H1 (cell line): ENCODE results near the gene TLR4. TPM values are rescaled to one million over a fixed set of nuclear protein-coding genes. Genes with fewer than 3 reads are reported as not detected.

Experiments used
- CTCF ChIA-PET: fragments of 300-600 bp; sonication (Branson Sonifier 250); formaldehyde crosslinking; loops from one replicate; lab custom pipeline; 2021; ENCODE audit not compliant: partially characterized antibody; lab: Charles Lee
- POLR2A ChIA-PET: fragments of 300-600 bp; sonication (Branson Sonifier 250); formaldehyde crosslinking; loops from one replicate; lab custom pipeline; 2021; ENCODE audit warnings: inconsistent platforms; ENCODE audit not compliant: partially characterized antibody; lab: Charles Lee
- DNase-seq, 2 experiments: peaks; one replicate each; pipeline versions ENCODE4 v3.0.0 to v3.0.0-alpha.2; 2010 to 2022; ENCODE audit warnings: low spot score in 2 of 2, low read depth in 1 of 2, mixed read lengths in 1 of 2
- FAIRE-seq: peaks from 2 replicates; lab custom pipeline; 2011; peaks lifted over from hg19 to GRCh38; lab: Jason Lieb, UNC
- H2AFZ ChIP-seq: 2 replicates; pipeline ENCODE4 v1.8.1; 2012; ENCODE audit warnings: low read length, inconsistent platforms
- H2AK5ac ChIP-seq: 2 replicates; pipeline ENCODE4 v1.6.1; 2013; ENCODE audit warnings: low read depth, low read length
- H2BK120ac ChIP-seq: replicated peaks from 2 replicates; pipeline ENCODE3; 2013; ENCODE audit warnings: low read depth, low read length, inconsistent platforms
- H2BK12ac ChIP-seq: 2 replicates; pipeline ENCODE4 v1.6.1; 2013; ENCODE audit warnings: low read depth, low read length
- H2BK15ac ChIP-seq: 2 replicates; pipeline ENCODE4 v1.6.1; 2013; ENCODE audit warnings: low read length
- H2BK20ac ChIP-seq: 2 replicates; pipeline ENCODE4 v1.6.1; 2013; ENCODE audit warnings: low read length
- H2BK5ac ChIP-seq: 2 replicates; pipeline ENCODE4 v1.6.1; 2013; ENCODE audit warnings: low read depth, low read length
- H3K14ac ChIP-seq: 2 replicates; pipeline ENCODE4 v1.6.1; 2013; ENCODE audit warnings: inconsistent platforms; ENCODE audit not compliant: insufficient read length
- H3K18ac ChIP-seq: 2 replicates; pipeline ENCODE4 v1.6.1; 2013; ENCODE audit warnings: low read length; ENCODE audit errors: extremely low read depth
- H3K23ac ChIP-seq: 2 replicates; pipeline ENCODE4 v1.6.1; 2013; ENCODE audit warnings: inconsistent platforms; ENCODE audit not compliant: insufficient read length
- H3K23me2 ChIP-seq: 2 replicates; pipeline ENCODE4 v1.6.1; 2013; ENCODE audit warnings: low read depth, low read length
- H3K27ac ChIP-seq: 2 replicates; pipeline ENCODE4 v1.6.1; 2011; ENCODE audit warnings: low read depth, low read length, inconsistent platforms
- H3K27me3 ChIP-seq, 4 experiments: replicated peaks in 1 of 4; 1 replicate in 1 of 4; 2 replicates in 3 of 4; pipeline versions ENCODE4 v1.6.1 to v1.8.1; 2011 to 2013; ENCODE audit warnings: low read length in 3 of 4, mild to moderate bottlenecking in 3 of 4, inconsistent platforms in 2 of 4, mixed read lengths in 2 of 4, moderate library complexity in 1 of 4; ENCODE audit not compliant: control insufficient read depth in 3 of 4, insufficient read depth in 3 of 4; ENCODE audit errors: extremely low read depth in 1 of 4
- H3K36me3 ChIP-seq, 4 experiments: 2 replicates each; pipeline versions ENCODE4 v1.6.1 to v1.8.1; 2011 to 2013; ENCODE audit warnings: mild to moderate bottlenecking in 4 of 4, low read length in 3 of 4, moderate library complexity in 2 of 4, control low read depth in 1 of 4, inconsistent platforms in 1 of 4; ENCODE audit not compliant: insufficient read depth in 4 of 4, control insufficient read depth in 2 of 4
- H3K4ac ChIP-seq: replicated peaks from 2 replicates; pipeline ENCODE3; 2013; ENCODE audit warnings: low read length, low read depth, mixed read lengths, inconsistent platforms; ENCODE audit not compliant: insufficient read length
- H3K4me1 ChIP-seq, 4 experiments: replicated peaks in 1 of 4; 1 replicate in 1 of 4; 2 replicates in 3 of 4; pipeline versions ENCODE4 v1.6.1 to v1.8.1; 2011 to 2013; ENCODE audit warnings: low read length in 3 of 4, inconsistent platforms in 2 of 4, mixed read lengths in 1 of 4; ENCODE audit not compliant: insufficient read depth in 4 of 4, control insufficient read depth in 3 of 4
- H3K4me2 ChIP-seq, 2 experiments: 2 replicates each; pipeline versions ENCODE4 v1.6.1 to v1.8.1; 2011 to 2013; ENCODE audit warnings: low read depth in 2 of 2, low read length in 2 of 2, control low read depth in 1 of 2, inconsistent platforms in 1 of 2, mild to moderate bottlenecking in 1 of 2; ENCODE audit not compliant: insufficient read depth in 1 of 2
- H3K4me3 ChIP-seq, 4 experiments: fragments of 200-600, 300-600 bp in 1 of 4; sonication (generic), shearing (Covaris generic), sonication (Bioruptor Twin) in 1 of 4; 2 replicates each; pipeline versions ENCODE4 v1.5.1 to v1.8.1; 2011 to 2016; ENCODE audit warnings: low read length in 4 of 4, low read depth in 3 of 4, control low read depth in 2 of 4, inconsistent platforms in 2 of 4, mild to moderate bottlenecking in 2 of 4, mixed read lengths in 1 of 4, moderate library complexity in 1 of 4; ENCODE audit not compliant: insufficient read depth in 2 of 4; ENCODE audit errors: extremely low read depth in 1 of 4
- H3K56ac ChIP-seq: replicated peaks from 2 replicates; pipeline ENCODE3; 2013; ENCODE audit warnings: low read depth, mild to moderate bottlenecking, mixed read lengths, low read length, inconsistent platforms; ENCODE audit not compliant: insufficient read length
- H3K79me1 ChIP-seq: 2 replicates; pipeline ENCODE4 v1.6.1; 2013; ENCODE audit warnings: low read depth, low read length, control low read depth
- H3K79me2 ChIP-seq, 2 experiments: 2 replicates each; pipeline versions ENCODE4 v1.6.1 to v1.8.1; 2012 to 2013; ENCODE audit warnings: low read length in 2 of 2, mild to moderate bottlenecking in 2 of 2, inconsistent platforms in 1 of 2; ENCODE audit not compliant: insufficient read depth in 2 of 2, control insufficient read depth in 1 of 2
- H3K9ac ChIP-seq, 4 experiments: replicated peaks in 1 of 4; 1 replicate in 1 of 4; 2 replicates in 3 of 4; pipeline versions ENCODE4 v1.6.1 to v1.8.1; 2011 to 2013; ENCODE audit warnings: low read depth in 3 of 4, low read length in 3 of 4, control low read depth in 2 of 4, mild to moderate bottlenecking in 2 of 4, moderate library complexity in 2 of 4, inconsistent platforms in 1 of 4; ENCODE audit errors: extremely low read depth in 1 of 4
- H3K9me3 ChIP-seq, 2 experiments: 2 replicates each; pipeline versions ENCODE4 v1.6.1 to v1.8.1; 2012 to 2013; ENCODE audit warnings: mild to moderate bottlenecking in 2 of 2, moderate library complexity in 2 of 2, control low read depth in 1 of 2, inconsistent platforms in 1 of 2, low read depth in 1 of 2, low read length in 1 of 2, mixed read lengths in 1 of 2; ENCODE audit not compliant: insufficient read depth in 2 of 2
- H4K20me1 ChIP-seq, 2 experiments: replicated peaks in 1 of 2; 2 replicates each; pipeline versions ENCODE3 to v1.8.1; 2011 to 2013; ENCODE audit warnings: inconsistent platforms in 2 of 2, low read length in 2 of 2, mild to moderate bottlenecking in 1 of 2; ENCODE audit not compliant: insufficient read depth in 2 of 2, control insufficient read depth in 1 of 2
- H4K5ac ChIP-seq: 2 replicates; pipeline ENCODE4 v1.6.1; 2013; ENCODE audit warnings: low read length, low read depth, mixed read lengths, inconsistent platforms; ENCODE audit not compliant: insufficient read length
- H4K8ac ChIP-seq: 2 replicates; pipeline ENCODE4 v1.8.0; 2013; ENCODE audit warnings: mild to moderate bottlenecking, moderate library complexity, low read length, inconsistent platforms; ENCODE audit not compliant: insufficient read depth; ENCODE audit errors: extremely low read depth
- H4K91ac ChIP-seq: replicated peaks from 2 replicates; pipeline ENCODE3; 2013; ENCODE audit warnings: low read length, mixed read lengths, inconsistent platforms; ENCODE audit not compliant: insufficient read length
- ASH2L ChIP-seq: fragments of 200-600, 300-600 bp; sonication (generic); IDR thresholded peaks from one replicate; pipeline ENCODE4 v1.7.1; 2017; ENCODE audit warnings: low read length
- GABPA ChIP-seq: IDR thresholded peaks from 2 replicates; pipeline ENCODE4 v1.6.1; 2011; ENCODE audit warnings: mild to moderate bottlenecking, low read length, moderate library complexity, borderline replicate concordance; ENCODE audit not compliant: insufficient read depth
- NRF1 ChIP-seq: IDR thresholded peaks from 2 replicates; pipeline ENCODE4 v1.6.1; 2011; ENCODE audit warnings: mild to moderate bottlenecking, low read depth, low read length, improper control_type of control experiment
- SAP30 ChIP-seq: fragments of 300-600 bp; sonication (generic); IDR thresholded peaks from 2 replicates; pipeline ENCODE4 v1.7.1; 2012; ENCODE audit warnings: low read length, moderate library complexity, mild to moderate bottlenecking, inconsistent platforms; ENCODE audit not compliant: insufficient read depth, insufficient replicate concordance
- SIN3A ChIP-seq, 2 experiments: IDR thresholded peaks in 1 of 2; conservative IDR thresholded peaks in 1 of 2; 2 replicates each; pipeline ENCODE4 v1.6.1; 2011 to 2012; ENCODE audit warnings: low read length in 2 of 2, improper control_type of control experiment in 1 of 2, low read depth in 1 of 2, mild to moderate bottlenecking in 1 of 2
- YY1 ChIP-seq: IDR thresholded peaks from 2 replicates; pipeline ENCODE4 v1.6.1; 2011; ENCODE audit warnings: low read depth, mild to moderate bottlenecking, low read length
- WGBS, 2 experiments: shearing (Covaris generic) in 1 of 2; methylation state at CpG; one replicate each; pipeline versions ENCODE4 v1.1.6 to v1.1.7; 2013 to 2015; ENCODE audit warnings: low lambda C conversion rate in 2 of 2, mixed read lengths in 2 of 2, inconsistent platforms in 1 of 2, low coverage in 1 of 2, missing lambda C conversion rate in 1 of 2; ENCODE audit not compliant: insufficient replicate concordance in 2 of 2, insufficient coverage in 1 of 2, insufficient read length in 1 of 2; ENCODE audit errors: extremely low coverage in 1 of 2, missing lambda C conversion rate in 1 of 2; 5-methylcytosine and 5-hydroxymethylcytosine counted together
- polyA plus RNA-seq, 7 experiments: library from polyadenylated mRNA; depleted of rRNA in 3 of 7; stranded (reverse) in 5 of 7; unstranded in 2 of 7; fragments of >200 nt in 5 of 7; fragments of 200-250 nt in 2 of 7; gene quantifications; 1 replicate in 5 of 7; 2 replicates in 1 of 7; 4 replicates in 1 of 7; pipeline versions ENCODE4 v1.2.1 to v1.2.3, GENCODE V29; 2011 to 2013; ENCODE audit warnings: missing spikeins in 2 of 7, mixed read lengths in 2 of 7
- total RNA-seq: library from RNA; stranded (reverse); fragmentation: NEBNext Ultra II Directional; extraction: Animal tissue kit (Norgen Biotek cat#: 25700); gene quantifications from 2 replicates; pipeline ENCODE4 v1.2.1, GENCODE V29; 2021

Gene TLR4
- total and polyA plus RNA-seq, 2 of the 8 experiments (the other 6 are each of a cell fraction or from before 2014, with no cell fraction given): 0.02 to 0.17 TPM

GRCh38 chr9:117672369-117672768, 31.8 kb upstream of the TLR4 start:
- Histone ChIP-seq H3K23me2 (peaks cover 1% of the 10 kb centered on the region; the same call in 1 of the 2 replicates), H2BK20ac (no peak overlapping the region), H3K4me1 (no peaks in the 10 kb centered on the region), H3K4ac (no peak overlapping the region), H4K8ac (no peak overlapping the region), H3K56ac (no peak overlapping the region), H3K14ac (no peak overlapping the region), H2AFZ (no peak overlapping the region), H2BK120ac (no peak overlapping the region), H4K20me1 (no peaks in the 10 kb centered on the region), H3K27ac (no peak overlapping the region), H3K23ac (no peak overlapping the region), H2BK15ac (no peak overlapping the region), H4K5ac (no peak overlapping the region), H3K9me3 (no peaks in the 10 kb centered on the region), H3K18ac (no peak overlapping the region), H3K27me3 (no peaks in the 10 kb centered on the region), H4K91ac (no peak overlapping the region), H2BK12ac (no peak overlapping the region), H3K4me3 (no peak overlapping the region), H2BK5ac (no peak overlapping the region), H3K79me2 (no peaks in the 10 kb centered on the region), H3K36me3 (no peaks in the 10 kb centered on the region), H3K4me2 (no peak overlapping the region), H2AK5ac (no peak overlapping the region), H3K9ac (no peak overlapping the region), H3K79me1 (no peaks in the 10 kb centered on the region)
- CTCF ChIA-PET: interaction anchor here (1.1 kb wide), 1 partner anchor 9 kb away, joined by 4 read pairs; no protein-coding TSS in a partner anchor
- DNase-seq (no peak), FAIRE-seq (no peak)
- POLR2A ChIA-PET: no interaction called here
- 88% methylated on average over 1 of the region's 1 CpG; no CpG with 5 or more reads in 1 of the 2 experiments for WGBS, 2 experiments
- TF ChIP-seq NRF1: no peak
- TF ChIP-seq GABPA: no peak
- no peak for TF ChIP-seq YY1
- TF ChIP-seq SIN3A (conservative IDR thresholded peaks at IDR 0.05 in 1 of 2, IDR thresholded peaks at IDR 0.05 in 1 of 2; ENCODE audit: low read depth in 1 of 2, low read length in 2 of 2): no peak
- TF ChIP-seq ASH2L: no peak
- TF ChIP-seq SAP30: no peak
